ENCODE results near the gene GET4. TPM values are rescaled to one million over a fixed set of nuclear protein-coding genes. Genes with fewer than 3 reads are reported as not detected.
A peak's percentile ranks its signal among the peaks of the same experiment; 100 is the strongest.

Gene GET4
- total RNA-seq, 1 donor from 2014 or later: 20.6 TPM

DNA sequence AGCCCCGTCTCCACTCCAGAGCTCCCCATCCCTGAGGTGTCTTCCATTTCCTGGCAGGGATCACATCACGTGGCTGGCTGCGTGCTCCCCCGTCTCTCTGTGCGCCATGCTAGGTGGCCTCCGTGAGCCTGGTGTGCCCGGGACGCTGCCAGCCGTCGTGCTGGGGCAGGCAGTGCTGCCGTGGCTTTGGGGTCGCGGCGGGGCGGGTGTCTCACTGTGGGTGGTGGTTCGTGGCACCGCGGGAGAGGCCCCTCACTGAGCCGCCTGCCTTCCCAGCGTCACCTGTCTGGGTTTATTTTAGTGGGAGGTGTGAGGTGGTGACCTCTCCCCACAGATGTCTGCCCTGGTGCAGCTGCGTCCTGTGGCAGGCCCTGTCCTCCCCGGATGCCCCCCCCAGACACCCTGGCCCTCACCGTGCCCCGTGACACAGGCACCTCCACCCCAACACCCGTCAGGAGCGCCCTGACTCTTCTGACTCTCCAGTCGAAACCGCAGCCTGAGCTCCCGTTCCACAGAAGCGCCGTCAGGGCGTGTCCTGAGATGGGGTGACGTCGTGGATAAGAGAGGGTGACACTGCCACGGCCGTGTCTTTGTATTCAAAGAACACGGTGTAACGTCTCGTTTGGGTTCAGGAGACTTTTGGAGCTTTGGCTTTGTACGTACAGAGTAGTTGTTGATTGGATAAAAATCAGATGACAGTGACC, 18.0 kb downstream of the GET4 start:
- intact Hi-C loops (cut with micrococcal nuclease): no loop called here
- no peak for DNase-seq
- no peak for ATAC-seq

DNA sequence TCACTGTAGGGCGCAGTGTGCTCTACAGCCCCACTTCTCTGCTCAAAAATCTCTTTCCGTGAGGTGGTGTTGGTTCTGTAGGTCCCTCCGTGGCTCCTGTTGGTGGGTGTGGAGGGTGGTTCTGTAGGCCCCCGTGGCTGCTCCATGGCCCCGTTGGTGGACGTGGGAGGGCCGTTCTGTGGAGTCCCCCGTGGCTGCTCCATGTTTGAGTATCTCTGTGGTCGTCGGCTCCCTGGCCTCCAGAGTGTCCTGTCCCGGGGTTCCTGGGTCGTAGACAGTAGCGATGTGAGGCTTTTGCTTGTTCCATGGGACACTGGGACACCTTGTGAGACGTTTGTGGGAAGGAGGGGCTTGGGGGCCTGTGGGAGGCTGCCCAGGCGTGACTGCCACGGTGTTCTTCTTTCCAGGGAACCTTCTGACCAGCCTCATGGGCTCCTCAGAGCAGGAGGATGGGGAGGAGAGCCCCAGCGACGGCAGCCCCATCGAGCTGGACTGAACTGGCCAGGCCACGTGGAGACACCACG, 18.6 kb downstream of the GET4 start:
- DNase-seq (no peak), ATAC-seq (no peak)
- intact Hi-C loops (cut with micrococcal nuclease): no loop called here

DNA sequence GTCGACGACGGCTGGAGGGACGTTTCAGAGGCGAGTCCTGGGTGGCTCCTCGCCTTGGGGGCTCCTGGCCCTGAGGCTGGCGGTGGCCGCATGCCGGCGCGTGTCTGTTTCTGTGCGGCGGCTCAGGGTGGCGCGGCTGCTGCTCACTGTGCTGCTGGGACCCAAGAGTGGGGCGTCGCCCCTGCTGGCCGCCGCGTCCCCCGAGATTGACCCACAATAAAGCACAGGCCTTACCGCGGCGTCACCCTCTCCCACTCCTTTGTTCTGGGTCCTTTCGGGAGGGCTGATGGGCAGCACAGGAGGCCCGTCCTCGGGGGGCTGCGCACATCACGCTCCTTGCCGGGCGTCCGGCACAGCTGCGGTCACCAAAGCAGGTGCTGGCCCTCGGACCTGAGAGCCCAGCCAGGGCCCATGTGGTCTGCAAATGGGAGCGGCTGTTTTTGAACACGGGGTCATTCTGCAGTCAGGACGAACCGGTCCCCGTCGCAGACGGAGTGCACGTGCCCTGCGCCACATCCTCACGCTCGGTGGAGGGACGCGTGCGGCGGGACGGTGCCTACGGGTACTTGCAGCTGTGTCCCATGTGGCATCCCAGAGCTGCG, 19.2 kb downstream of the GET4 start:
- no peak for DNase-seq
- ATAC-seq: no peak
- intact Hi-C loops (cut with micrococcal nuclease): no loop called here

DNA sequence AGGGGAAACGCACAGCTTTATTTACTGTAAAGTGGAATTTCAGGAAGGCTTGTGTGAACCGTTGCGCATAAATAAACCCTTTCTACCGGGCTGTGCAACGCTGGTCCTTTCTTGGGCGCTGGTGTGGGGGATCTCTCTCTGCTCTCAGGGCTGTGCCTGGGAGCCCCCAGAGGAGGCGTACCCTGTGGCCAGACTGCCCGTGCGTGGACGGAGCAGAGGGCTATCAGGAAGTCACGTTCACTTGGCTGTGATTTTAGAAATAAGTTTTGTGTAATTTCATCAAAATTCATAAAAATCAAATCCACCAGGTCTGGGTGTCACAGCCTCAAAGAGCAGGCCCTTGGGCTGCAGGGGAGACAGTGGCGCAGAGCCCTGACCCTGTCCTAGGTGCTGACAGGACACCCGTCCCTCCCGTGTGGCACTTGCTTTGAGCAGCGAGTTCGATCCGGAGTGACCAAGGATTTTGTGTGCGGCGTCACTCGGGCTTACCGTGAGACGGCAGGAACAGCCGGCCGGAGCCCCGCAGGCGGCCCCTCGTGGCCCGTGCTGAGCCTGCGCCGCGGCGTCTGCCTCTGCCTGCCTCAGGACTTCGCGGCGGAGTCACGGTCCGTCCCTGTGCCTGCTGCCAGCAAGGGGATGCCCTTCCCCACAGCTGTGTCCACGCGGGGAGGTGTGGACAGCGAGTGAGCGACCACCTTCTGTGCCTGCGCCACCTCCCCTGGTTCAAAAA, 20.2 kb downstream of the GET4 start:
- intact Hi-C loops (cut with micrococcal nuclease): no loop called here
- DNase-seq: no peak
- no peak for ATAC-seq

DNA sequence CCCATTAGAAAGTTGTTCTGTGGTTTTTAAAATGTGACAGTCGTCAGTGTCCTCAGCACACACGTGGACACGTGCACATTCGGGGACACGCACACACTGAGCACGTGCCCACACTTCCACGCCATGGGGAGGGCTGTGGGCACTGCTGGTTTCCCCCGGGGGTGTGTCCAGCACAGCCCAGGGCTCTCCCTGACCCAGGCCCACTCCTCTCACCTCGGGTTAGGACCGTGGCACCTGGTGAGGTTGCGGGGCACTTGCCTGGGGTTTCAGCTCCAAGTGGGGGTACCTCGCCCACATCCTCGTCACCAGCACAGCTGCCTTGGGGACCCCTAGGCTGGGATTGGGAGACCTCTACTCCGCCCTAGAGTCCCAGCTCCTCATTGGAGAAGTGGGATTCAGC, 20.7 kb downstream of the GET4 start:
- no peak for DNase-seq
- peak; percentile 4 for ATAC-seq
- intact Hi-C loops (cut with micrococcal nuclease): no loop called here

DNA sequence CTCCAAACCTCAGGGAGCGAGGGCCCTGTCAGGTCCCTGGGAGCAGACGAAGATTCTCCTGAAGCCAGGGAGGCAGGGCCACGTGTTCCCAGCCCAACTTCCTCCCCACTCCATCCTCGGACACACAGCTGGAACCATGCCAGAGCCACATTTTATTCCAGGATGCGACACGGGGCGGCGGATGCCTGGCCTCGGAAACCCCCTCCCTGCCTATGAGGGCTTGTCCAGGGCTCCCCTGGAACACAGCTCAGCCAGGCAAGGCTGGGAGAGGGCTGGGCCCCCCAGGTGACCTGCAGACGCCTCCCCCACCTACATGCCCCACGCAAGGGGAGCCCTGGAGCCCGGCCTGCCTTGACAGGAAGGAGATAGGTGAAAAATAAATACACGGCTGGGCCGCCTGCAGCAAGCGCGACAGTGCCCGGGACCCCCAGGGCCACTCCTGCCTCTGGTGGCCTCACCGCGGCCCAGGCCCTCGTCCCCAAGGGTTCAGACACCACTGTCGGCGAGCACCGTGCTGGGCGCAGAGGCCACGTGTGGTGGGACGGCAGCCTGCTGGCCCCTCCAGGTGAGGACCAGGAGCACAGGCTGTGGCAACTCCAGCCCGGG, 21.5 kb downstream of the GET4 start:
- ATAC-seq: peak; percentile 29
- intact Hi-C loops (cut with micrococcal nuclease): no loop called here
- DNase-seq: peak; percentile 53

DNA sequence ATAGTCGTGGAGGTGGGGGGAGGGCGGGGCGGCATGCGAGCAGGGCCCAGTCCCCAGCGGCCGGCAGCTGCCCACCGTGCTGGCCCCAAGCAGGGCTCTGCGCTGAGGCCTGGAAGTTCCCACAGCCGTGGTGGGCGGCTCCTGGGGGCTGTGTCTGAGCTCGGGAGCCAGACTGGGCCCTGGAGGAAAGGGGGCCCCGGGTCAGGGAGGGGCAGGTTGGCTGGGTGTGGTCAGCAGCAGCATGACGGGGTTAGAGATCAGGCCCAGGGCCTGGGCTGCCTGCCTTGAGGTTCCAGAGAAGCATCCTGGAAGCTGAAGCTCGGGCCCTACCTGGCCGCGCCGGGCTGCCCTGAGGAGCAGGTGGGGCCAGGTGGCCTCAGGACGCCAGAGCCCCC, 22.1 kb downstream of the GET4 start:
- ATAC-seq (no peak), DNase-seq (no peak)
- intact Hi-C loops (cut with micrococcal nuclease): no loop called here

DNA sequence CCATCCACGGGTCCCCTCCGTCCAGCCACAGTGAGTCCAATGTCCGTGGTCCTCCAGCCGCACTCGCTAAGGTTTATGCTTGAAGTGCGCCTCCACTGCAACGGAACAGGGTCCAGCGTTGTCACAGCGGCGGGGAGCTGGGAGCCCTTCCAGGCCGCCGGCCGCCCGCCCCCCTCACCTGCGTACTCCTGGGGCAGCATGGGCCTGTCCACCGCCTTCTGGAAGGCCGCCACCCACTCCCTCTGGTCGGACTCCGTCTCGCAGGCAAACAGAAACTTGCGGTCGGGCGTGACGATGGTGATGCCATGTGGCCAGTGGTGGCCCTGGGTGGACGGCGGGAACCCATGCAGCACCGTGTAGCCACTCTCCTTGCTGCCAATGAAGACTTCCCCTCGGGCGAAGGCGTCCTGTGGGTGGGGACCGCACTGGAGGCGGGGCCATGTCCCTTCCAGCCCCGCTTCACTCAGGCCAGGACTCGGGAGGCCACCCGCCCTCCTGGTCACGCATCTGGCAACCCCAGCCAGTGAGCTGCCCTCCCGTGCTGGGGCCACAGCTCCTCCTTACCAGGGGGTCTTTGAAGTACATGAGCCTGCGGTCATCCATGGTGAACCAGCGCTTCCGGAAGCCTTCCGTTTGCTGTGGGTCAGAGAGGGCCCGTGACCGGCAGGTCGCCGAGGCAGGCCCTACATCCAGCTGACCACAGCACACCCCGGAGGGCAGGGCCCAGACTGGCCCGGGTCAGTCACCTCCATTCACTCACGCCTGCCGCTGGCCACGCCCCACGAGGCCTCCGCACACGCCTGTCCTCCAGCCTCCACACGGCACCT, 22.7 kb downstream of the GET4 start:
- intact Hi-C loops (cut with micrococcal nuclease): no loop called here
- ATAC-seq (no peak), DNase-seq (no peak)

DNA sequence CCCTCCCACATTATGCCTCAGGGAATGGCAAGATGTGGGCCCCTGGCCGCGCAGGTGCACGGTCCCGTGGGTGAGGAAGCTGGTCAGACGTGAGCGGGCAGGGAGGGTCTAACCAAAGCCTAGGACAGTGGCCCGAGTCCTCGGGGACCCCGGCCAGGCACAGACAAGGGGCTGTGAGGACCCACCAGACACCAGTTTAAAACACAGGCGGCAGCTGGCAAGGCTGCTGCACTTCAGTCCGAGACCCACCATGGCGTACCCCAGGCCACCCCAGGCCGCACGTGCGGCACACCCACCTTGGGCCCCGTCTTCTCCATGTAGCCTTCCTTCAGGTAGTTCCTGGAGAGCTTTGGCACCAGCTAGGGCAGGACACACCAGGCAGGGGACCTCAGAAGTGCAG, 23.5 kb downstream of the GET4 start:
- DNase-seq (no peak), ATAC-seq (no peak)
- intact Hi-C loops (cut with micrococcal nuclease): no loop called here

DNA sequence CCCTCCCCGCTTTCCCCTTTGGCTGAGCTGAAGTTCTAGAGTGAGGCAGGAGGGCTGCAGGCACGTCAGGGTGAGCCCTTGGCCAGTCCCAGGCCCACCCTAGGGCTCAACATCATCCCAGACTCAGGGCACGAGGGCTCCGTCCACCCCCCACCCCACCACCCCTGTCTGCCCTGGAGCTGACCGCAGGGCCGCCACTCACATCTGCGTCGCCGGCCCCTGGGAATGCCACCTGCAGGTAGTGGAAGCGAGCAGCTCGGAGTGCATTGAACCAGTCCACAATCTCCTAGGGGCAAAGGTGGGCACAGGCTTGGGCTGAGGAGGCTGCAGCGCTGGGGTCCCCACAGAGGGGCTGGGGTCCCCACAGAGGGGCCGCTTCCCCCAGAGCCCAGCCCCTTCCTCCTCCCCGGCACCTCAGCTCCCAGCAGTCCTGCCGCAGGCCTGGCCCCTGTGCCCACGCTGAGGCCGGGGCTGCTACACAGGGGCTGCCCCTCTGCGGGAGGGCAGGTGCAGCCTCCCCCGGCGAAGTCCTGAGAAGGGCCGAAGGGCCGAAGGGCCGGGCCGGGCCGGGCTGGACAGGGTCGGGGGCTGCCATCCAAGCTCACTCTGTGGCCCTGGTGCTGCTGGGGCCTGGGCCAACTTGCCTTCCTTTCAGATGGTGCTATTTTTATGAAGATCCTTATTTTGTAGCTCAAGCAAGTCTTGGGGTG, 24.1 kb downstream of the GET4 start:
- intact Hi-C loops (cut with micrococcal nuclease): no loop called here
- no peak for DNase-seq
- no peak for ATAC-seq

DNA sequence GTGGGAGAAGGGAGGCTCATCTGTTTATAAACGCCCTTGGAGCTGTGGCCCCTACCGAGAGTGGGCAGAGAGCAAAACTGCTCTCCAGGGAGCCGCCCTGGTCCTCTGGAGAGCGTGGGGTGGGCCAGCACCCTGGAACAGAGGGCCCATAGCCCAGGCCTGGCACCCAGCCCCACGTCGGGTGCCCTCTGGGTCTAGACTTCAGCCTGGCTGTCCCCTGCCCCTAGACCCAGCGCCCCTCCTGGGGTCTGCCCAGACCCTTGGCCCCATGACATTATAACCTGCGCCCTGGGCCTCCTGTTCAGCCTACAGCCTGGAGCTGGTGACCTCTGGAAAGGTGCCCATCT, 24.7 kb downstream of the GET4 start:
- intact Hi-C loops (cut with micrococcal nuclease): no loop called here
- DNase-seq (no peak), ATAC-seq (no peak)

DNA sequence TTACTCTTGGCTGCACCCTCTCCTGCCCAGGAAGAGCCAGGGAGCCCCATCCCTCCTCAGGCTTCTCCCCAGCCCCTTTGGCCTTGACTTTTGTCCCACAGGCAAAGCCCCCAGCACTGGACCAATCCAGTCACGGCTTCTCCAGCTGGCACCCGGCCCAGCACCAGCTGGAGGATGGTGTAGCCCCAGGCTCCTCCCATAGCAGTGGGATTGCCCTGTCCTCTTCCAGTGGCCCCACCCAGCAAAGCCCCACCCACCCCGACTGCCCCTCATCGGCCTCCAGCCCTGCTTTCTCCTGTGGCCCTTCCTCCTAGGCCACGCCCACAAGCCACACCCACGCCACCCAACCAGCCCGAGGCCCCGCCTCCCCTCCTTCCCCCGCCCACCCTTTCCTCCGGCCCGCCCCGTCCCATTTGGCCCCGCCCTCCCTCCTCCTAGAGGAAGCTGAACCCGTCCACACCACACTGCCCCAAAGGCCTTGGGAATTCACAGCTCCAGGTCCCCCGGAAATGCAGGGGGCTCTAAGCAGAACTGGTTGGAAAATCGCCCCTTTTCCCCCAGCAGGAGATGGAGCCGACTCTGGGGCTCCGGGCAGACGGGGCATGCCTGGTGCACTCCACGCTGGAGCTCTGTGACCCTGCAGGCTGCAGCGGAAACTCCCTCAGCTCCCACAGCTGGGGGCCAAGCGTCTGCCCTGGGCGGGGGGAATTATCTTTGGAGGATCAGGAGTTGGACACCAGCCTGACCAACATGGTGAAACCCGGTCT, 25.2 kb downstream of the GET4 start:
- ATAC-seq (peak; percentile 59), DNase-seq (peak; percentile 75)
- intact Hi-C loops (cut with micrococcal nuclease): no loop called here

DNA sequence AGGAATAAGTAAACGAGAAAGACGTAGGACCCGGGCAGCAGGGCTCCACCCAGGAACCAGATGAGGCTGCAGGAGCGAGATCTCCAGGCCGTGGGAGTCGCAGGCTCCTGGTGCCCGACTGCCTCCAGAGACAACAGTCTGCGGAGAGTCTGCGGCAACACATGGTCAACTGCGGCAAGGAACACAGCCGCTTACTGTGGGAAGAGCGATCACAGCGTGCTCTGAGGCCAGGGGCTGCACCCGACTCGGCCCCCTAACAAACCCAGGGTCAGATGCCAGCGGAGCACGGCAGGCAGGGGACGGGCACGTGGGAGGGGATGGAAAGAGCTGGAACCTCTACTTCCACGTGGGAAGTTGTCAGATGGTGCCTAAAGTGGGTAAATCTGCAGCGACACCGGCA, 26.6 kb downstream of the GET4 start:
- no peak for DNase-seq
- intact Hi-C loops (cut with micrococcal nuclease): no loop called here
- no peak for ATAC-seq

DNA sequence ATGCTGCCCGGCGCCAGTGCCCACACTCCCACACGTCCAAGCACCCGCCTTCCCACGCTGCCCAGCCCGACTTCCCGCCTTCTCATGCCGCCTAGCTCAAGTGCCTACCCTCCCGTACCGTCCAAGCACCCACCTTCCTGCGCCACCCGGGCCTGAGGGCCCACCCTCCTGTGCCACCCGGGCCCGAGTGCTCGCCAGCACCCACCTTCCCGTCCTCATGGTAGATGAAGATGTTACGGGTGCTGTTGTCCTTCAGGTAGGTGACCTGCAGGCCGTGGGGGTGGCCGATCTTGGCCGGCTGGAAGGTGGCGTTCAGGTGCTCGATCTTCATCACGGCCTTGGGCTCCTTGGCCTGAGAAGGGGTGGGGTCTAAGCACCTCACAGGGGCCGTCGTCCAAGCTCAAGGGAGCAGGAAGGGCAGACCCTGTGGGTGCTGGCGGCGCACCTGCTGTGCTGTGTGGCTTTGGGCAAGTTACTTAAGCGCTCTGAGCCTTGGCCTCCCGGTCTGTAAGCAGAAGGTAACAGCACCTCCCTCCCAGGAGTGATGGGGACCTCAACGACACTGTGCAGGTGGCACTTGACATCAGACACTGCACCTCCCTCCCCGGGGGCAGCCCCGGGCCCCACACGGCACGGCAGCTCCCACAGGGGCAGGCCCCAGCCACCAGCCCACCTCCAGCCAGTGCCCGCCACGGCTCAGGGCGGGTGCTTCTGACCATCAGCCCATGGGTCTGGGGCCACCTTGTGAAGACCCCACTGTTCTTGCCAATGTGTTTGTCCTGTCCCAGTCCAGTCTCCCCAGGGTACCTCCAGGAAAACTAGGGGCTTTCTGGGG, 27.8 kb downstream of the GET4 start:
- no peak for ATAC-seq
- intact Hi-C loops (cut with micrococcal nuclease): no loop called here
- DNase-seq: no peak

DNA sequence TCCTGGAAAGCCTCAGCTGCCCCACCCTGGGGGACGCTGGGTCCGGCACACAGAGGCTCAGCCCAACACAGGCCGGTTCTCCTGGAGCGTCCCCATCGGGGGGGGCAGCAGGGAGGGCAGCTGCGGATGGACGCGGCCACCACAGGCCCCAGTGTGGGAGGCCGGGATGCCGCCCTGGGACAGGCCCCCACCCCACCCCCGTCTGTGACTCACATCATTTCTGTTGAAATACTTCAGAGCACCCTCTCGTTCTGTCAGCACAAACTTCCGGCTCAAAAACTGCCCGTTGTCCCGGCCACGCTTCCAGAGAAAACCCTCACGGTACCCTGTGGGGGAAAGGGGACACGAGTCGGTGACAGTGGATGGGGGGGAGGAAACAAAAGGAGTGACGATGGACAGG, 28.5 kb downstream of the GET4 start:
- intact Hi-C loops (cut with micrococcal nuclease): no loop called here
- ATAC-seq: no peak
- DNase-seq: no peak

DNA sequence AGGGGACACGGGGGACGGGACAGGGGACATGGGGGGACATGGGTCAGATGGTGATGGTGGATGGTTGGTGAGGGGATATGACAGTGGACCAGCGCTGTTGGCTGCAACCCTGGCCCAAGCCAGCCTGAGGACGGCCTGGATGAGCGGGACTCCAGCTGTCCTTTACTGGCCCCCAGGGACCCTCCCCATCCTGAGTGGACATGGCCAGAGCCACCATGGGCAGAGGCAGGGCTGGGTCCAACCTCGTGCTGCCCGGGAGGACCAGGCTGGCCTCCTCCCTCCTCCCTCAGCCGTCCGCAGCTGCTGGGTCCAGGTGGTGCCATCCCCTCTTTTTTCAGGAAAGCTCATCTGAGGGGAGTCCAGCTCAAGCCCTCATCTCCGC, 30.4 kb downstream of the GET4 start:
- DNase-seq: no peak
- no peak for ATAC-seq
- intact Hi-C loops (cut with micrococcal nuclease): no loop called here

Data from left ventricle myocardium superior (tissue), 1 donor.